Mesenchymal stem cell (in vitro differentiated cells and primary cell): ENCODE data around the gene CFTR.

ENCODE experiments used
- DNase-seq: peaks from one replicate; pipeline ENCODE4 v3.0.0-alpha.2; 2013
- H2AFZ ChIP-seq: one replicate; pipeline ENCODE4 v1.6.1; 2013; ENCODE audit warnings: low read depth, mild to moderate bottlenecking, control low read depth, inconsistent platforms, low read length, moderate library complexity
- H2AK5ac ChIP-seq: 2 replicates; pipeline ENCODE4 v1.6.1; 2013; ENCODE audit warnings: low read length, moderate library complexity, mild to moderate bottlenecking, inconsistent platforms; ENCODE audit not compliant: severe bottlenecking
- H2BK120ac ChIP-seq: one replicate; pipeline ENCODE4 v1.6.1; 2013; ENCODE audit warnings: low read depth, mild to moderate bottlenecking, inconsistent platforms, low read length, moderate library complexity
- H2BK12ac ChIP-seq, 2 experiments: one replicate each; pipeline ENCODE4 v1.6.1; 2013; ENCODE audit warnings: inconsistent platforms in 2 of 2, low read length in 2 of 2, mild to moderate bottlenecking in 2 of 2, moderate library complexity in 2 of 2, control low read depth in 1 of 2
- H2BK15ac ChIP-seq: one replicate; pipeline ENCODE4 v1.6.1; 2013; ENCODE audit warnings: mild to moderate bottlenecking, low read depth, inconsistent platforms; ENCODE audit not compliant: poor library complexity, severe bottlenecking
- H2BK5ac ChIP-seq: 2 replicates; pipeline ENCODE4 v1.6.1; 2013; ENCODE audit warnings: low read depth, mild to moderate bottlenecking, low read length, control low read depth, inconsistent platforms; ENCODE audit not compliant: poor library complexity, severe bottlenecking
- H3K14ac ChIP-seq, 2 experiments: one replicate each; pipeline ENCODE4 v1.6.1; 2013; ENCODE audit warnings: inconsistent platforms in 2 of 2, low read length in 2 of 2, control low read depth in 1 of 2, mild to moderate bottlenecking in 1 of 2, moderate library complexity in 1 of 2
- H3K18ac ChIP-seq, 2 experiments: one replicate each; pipeline ENCODE4 v1.6.1; 2013; ENCODE audit warnings: inconsistent platforms in 2 of 2, low read length in 2 of 2, control low read depth in 1 of 2, low read depth in 1 of 2, mild to moderate bottlenecking in 1 of 2
- H3K23ac ChIP-seq, 2 experiments: one replicate each; pipeline ENCODE4 v1.6.1; 2013; ENCODE audit warnings: inconsistent platforms in 2 of 2, low read length in 2 of 2, mild to moderate bottlenecking in 2 of 2, moderate library complexity in 2 of 2, control low read depth in 1 of 2
- H3K27ac ChIP-seq: 2 replicates; pipeline ENCODE4 v1.5.1; 2013; ENCODE audit warnings: mild to moderate bottlenecking, moderate library complexity, low read length, control low read depth, inconsistent platforms; ENCODE audit not compliant: poor library complexity, severe bottlenecking
- H3K27me3 ChIP-seq, 2 experiments: 2 replicates each; pipeline versions ENCODE4 v1.6.1 to v1.7.0; 2013; ENCODE audit warnings: low read length in 2 of 2, mild to moderate bottlenecking in 2 of 2, moderate library complexity in 2 of 2, control low read depth in 1 of 2, inconsistent platforms in 1 of 2; ENCODE audit not compliant: control insufficient read depth in 1 of 2, insufficient read depth in 1 of 2
- H3K36me3 ChIP-seq, 2 experiments: 2 replicates each; pipeline versions ENCODE4 v1.6.1 to v1.7.0; 2013; ENCODE audit warnings: low read length in 2 of 2, control low read depth in 1 of 2, inconsistent platforms in 1 of 2, low read depth in 1 of 2, mild to moderate bottlenecking in 1 of 2; ENCODE audit not compliant: insufficient read depth in 2 of 2, control insufficient read depth in 1 of 2
- H3K4ac ChIP-seq, 2 experiments: one replicate each; pipeline ENCODE4 v1.6.1; 2013; ENCODE audit warnings: inconsistent platforms in 2 of 2, low read length in 2 of 2, mild to moderate bottlenecking in 2 of 2, moderate library complexity in 2 of 2, control low read depth in 1 of 2, low read depth in 1 of 2
- H3K4me1 ChIP-seq: 2 replicates; pipeline ENCODE4 v1.6.1; 2013; ENCODE audit warnings: low read depth, low read length, control low read depth; ENCODE audit not compliant: control insufficient read depth, insufficient read depth
- H3K4me2 ChIP-seq: 2 replicates; pipeline ENCODE4 v1.6.1; 2013; ENCODE audit warnings: low read length, mild to moderate bottlenecking, inconsistent platforms; ENCODE audit not compliant: poor library complexity, severe bottlenecking
- H3K4me3 ChIP-seq, 2 experiments: 2 replicates each; pipeline versions ENCODE4 v1.5.1 to v1.7.0; 2013; ENCODE audit warnings: low read length in 2 of 2, mild to moderate bottlenecking in 2 of 2, control low read depth in 1 of 2, low read depth in 1 of 2; ENCODE audit not compliant: insufficient read depth in 1 of 2
- H3K79me1 ChIP-seq: replicated peaks from 2 replicates; pipeline ENCODE4 v1.6.1; 2013; ENCODE audit warnings: mild to moderate bottlenecking, control low read depth, low read length, inconsistent platforms; ENCODE audit not compliant: poor library complexity, severe bottlenecking
- H3K9ac ChIP-seq: 2 replicates; pipeline ENCODE4 v1.7.0; 2013; ENCODE audit warnings: mild to moderate bottlenecking, low read length, moderate library complexity
- H3K9me3 ChIP-seq: 2 replicates; pipeline ENCODE4 v1.7.0; 2013; ENCODE audit warnings: mild to moderate bottlenecking, low read length; ENCODE audit not compliant: control insufficient read depth
- H4K8ac ChIP-seq: one replicate; pipeline ENCODE4 v1.6.1; 2013; ENCODE audit warnings: inconsistent platforms, mild to moderate bottlenecking, low read length, moderate library complexity
- H4K91ac ChIP-seq: one replicate; pipeline ENCODE4 v1.6.1; 2013; ENCODE audit warnings: mild to moderate bottlenecking, low read length, inconsistent platforms
- WGBS: methylation state at CpG from one replicate; pipeline ENCODE4 v1.1.7; 2013; ENCODE audit warnings: mixed read lengths; 5-methylcytosine and 5-hydroxymethylcytosine counted together

CFTR gene

DNA sequence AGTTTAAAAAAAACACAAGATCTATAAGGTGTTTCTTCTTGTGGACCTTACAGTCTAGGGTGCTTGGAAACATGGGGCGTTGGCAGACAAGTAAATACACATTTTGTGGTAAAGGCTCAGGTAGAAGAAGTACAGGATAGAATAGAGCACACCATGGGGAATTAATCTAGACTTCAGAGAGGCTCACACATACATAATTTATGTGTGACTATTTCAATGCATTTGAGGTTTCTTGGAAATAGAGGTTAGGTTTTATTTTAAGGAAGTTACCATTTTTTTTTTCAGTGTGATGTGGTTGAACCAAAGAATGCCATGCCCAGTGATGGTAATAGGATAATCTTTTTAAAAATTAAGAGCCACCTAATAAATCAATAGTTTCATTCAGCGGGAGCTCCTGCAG lies 12.8 kb downstream of the CFTR start:
- H2BK5ac ChIP-seq, result no peak overlapping the region
- H2BK120ac ChIP-seq, result no peak overlapping the region
- H3K79me1 ChIP-seq, result no peaks in the 10 kb centered on the region
- no peak overlapping the region for H2AFZ ChIP-seq
- no peak overlapping the region for H4K91ac ChIP-seq
- H3K36me3 ChIP-seq, result no peaks in the 10 kb centered on the region
- H3K4me2 ChIP-seq, result no peak overlapping the region
- no peak overlapping the region for H3K23ac ChIP-seq
- H3K27me3 ChIP-seq, result no peaks in the 10 kb centered on the region
- H3K14ac ChIP-seq, result no peak overlapping the region
- no peak overlapping the region for H3K18ac ChIP-seq
- H3K9me3 ChIP-seq, result no peaks in the 10 kb centered on the region
- H3K27ac ChIP-seq, result no peak overlapping the region
- H2BK15ac ChIP-seq, result no peak overlapping the region
- no peaks in the 10 kb centered on the region for H3K4me1 ChIP-seq
- DNase-seq, result no peak
- no peak overlapping the region for H3K9ac ChIP-seq
- no peak overlapping the region for H3K4ac ChIP-seq
- H2AK5ac ChIP-seq, result no peak overlapping the region
- H2BK12ac ChIP-seq, result no peak overlapping the region
- H3K4me3 ChIP-seq, result no peak overlapping the region
- 67% methylated on average over 1 of the region's 2 CpGs for WGBS
- H4K8ac ChIP-seq, result no peak overlapping the region

GRCh38 chr7:117493460-117493859 lies 13.6 kb downstream of the CFTR start:
- no peaks in the 10 kb centered on the region for H3K79me1 ChIP-seq
- no peaks in the 10 kb centered on the region for H3K27me3 ChIP-seq
- no peak overlapping the region for H3K14ac ChIP-seq
- no peak overlapping the region for H2BK120ac ChIP-seq
- H3K4me3 ChIP-seq, result no peak overlapping the region
- WGBS, result no CpG with 5 or more reads among the region's 2 CpGs
- H4K91ac ChIP-seq, result no peak overlapping the region
- no peak overlapping the region for H3K9ac ChIP-seq
- no peak for DNase-seq
- H3K36me3 ChIP-seq, result no peaks in the 10 kb centered on the region
- H2BK5ac ChIP-seq, result no peak overlapping the region
- no peak overlapping the region for H2BK12ac ChIP-seq
- H3K4me1 ChIP-seq, result no peaks in the 10 kb centered on the region
- no peak overlapping the region for H3K4me2 ChIP-seq
- H2BK15ac ChIP-seq, result no peak overlapping the region
- no peak overlapping the region for H3K23ac ChIP-seq
- no peak overlapping the region for H3K27ac ChIP-seq
- H3K18ac ChIP-seq, result no peak overlapping the region
- H3K4ac ChIP-seq, result no peak overlapping the region
- no peaks in the 10 kb centered on the region for H3K9me3 ChIP-seq
- H4K8ac ChIP-seq, result no peak overlapping the region
- no peak overlapping the region for H2AK5ac ChIP-seq
- H2AFZ ChIP-seq, result no peak overlapping the region

DNA sequence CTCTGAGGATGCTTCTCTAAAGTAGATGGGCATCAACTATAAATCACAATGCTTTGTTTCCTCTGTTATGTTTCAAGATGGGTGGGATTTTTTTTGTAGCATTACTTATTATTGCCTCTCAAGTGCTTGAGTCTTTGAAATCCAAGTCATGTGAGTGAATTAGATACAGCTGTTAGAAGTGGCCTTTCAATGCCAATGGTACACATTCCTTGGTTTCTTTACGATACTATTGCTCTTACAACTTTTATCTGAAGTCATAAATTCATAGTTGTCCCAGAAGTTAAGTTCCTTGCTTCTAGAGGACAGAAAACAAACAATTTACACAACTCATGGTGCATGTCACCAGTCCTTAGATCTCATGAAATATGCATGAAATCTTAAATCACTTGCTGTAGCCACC lies 15.5 kb downstream of the CFTR start:
- no peak overlapping the region for H2AK5ac ChIP-seq

GRCh38 chr7:117502331-117502730 lies 22.5 kb downstream of the CFTR start:
- Histone ChIP-seq H4K8ac (no peak overlapping the region), H3K4ac (no peak overlapping the region), H2BK5ac (no peak overlapping the region), H3K4me3 (no peak overlapping the region), H3K79me1 (no peaks in the 10 kb centered on the region), H3K4me2 (no peak overlapping the region), H2BK120ac (no peak overlapping the region), H3K18ac (no peak overlapping the region), H2AK5ac (no peak overlapping the region), H3K9ac (no peak overlapping the region), H3K27ac (no peak overlapping the region), H3K27me3 (no peaks in the 10 kb centered on the region), H3K4me1 (no peaks in the 10 kb centered on the region), H3K14ac (no peak overlapping the region), H4K91ac (no peak overlapping the region), H2AFZ (no peak overlapping the region), H3K36me3 (no peaks in the 10 kb centered on the region), H2BK12ac (no peak overlapping the region), H3K23ac (no peak overlapping the region), H2BK15ac (no peak overlapping the region), H3K9me3 (no peaks in the 10 kb centered on the region)
- WGBS, result 93% methylated on average over 3 of the region's 3 CpGs
- no peak for DNase-seq

More for the DNA sequence above, 15.5 kb downstream of the CFTR start:
- Histone ChIP-seq H3K4me3 (no peak overlapping the region), H2BK120ac (no peak overlapping the region), H3K79me1 (no peaks in the 10 kb centered on the region), H2BK15ac (no peak overlapping the region), H3K23ac (no peak overlapping the region), H4K91ac (no peak overlapping the region), H3K27me3 (no peaks in the 10 kb centered on the region), H2BK5ac (no peak overlapping the region), H3K27ac (no peak overlapping the region), H2BK12ac (no peak overlapping the region), H4K8ac (no peak overlapping the region), H3K4ac (no peak overlapping the region), H2AFZ (no peak overlapping the region), H3K18ac (no peak overlapping the region), H3K4me1 (no peaks in the 10 kb centered on the region), H3K36me3 (no peaks in the 10 kb centered on the region), H3K9ac (no peak overlapping the region), H3K14ac (no peak overlapping the region), H3K9me3 (no peaks in the 10 kb centered on the region), H3K4me2 (no peak overlapping the region)
- 53% methylated on average over 1 of the region's 1 CpG for WGBS
- DNase-seq, result no peak
